Uterus (tissue), 2 donors: Measurements from ENCODE around the gene CTR9.
"Not testable (repeated sequence)": the region's sequence is repeated elsewhere in the genome, so short reads cannot be mapped to it uniquely, and the experiment has no call there.

Source experiments
- POLR2A ChIP-seq, 2 donors: fragments of 450-650 bp; IDR thresholded peaks; one replicate each; pipeline ENCODE4 v1.6.1; 2016; ENCODE audit warnings: antibody characterized with exemption in 2 of 2, mild to moderate bottlenecking in 1 of 2, moderate library complexity in 1 of 2
- TF ChIP-seq, protein P1 (sequence below), 4 experiments: fragments of 200-600 bp in 2 of 4; fragments of 450-650 bp in 2 of 4; sonication (generic) in 2 of 4; IDR thresholded peaks; one replicate each; pipeline ENCODE4 v1.5.1; 2016 to 2019; ENCODE audit warnings: antibody characterized with exemption in 4 of 4, mild to moderate bottlenecking in 2 of 4, moderate library complexity in 1 of 4

DNA sequence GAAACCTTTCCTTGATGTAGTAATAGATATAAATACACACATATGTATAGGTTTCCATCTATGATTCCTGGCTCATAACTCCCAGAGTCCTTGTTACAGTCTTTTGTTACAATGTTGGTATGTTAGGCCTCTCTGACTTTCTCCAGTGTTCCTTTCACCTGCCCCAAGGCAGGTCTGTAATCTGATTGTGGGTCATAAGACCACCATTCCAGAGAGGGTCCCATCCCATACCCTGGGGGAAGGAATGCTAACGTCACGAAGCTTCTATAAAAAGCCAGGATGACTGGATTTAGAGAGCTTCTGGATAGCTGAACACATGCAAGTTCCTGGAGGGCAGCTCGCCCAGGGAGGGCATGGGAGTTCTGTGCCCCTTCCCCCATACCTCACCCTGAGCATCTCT lies 71.4 kb downstream of the CTR9 start:
- TF ChIP-seq, protein P1, sequence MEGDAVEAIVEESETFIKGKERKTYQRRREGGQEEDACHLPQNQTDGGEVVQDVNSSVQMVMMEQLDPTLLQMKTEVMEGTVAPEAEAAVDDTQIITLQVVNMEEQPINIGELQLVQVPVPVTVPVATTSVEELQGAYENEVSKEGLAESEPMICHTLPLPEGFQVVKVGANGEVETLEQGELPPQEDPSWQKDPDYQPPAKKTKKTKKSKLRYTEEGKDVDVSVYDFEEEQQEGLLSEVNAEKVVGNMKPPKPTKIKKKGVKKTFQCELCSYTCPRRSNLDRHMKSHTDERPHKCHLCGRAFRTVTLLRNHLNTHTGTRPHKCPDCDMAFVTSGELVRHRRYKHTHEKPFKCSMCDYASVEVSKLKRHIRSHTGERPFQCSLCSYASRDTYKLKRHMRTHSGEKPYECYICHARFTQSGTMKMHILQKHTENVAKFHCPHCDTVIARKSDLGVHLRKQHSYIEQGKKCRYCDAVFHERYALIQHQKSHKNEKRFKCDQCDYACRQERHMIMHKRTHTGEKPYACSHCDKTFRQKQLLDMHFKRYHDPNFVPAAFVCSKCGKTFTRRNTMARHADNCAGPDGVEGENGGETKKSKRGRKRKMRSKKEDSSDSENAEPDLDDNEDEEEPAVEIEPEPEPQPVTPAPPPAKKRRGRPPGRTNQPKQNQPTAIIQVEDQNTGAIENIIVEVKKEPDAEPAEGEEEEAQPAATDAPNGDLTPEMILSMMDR (IDR thresholded peaks at IDR 0.05), result not testable (repeated sequence)
- not testable (repeated sequence) for TF ChIP-seq POLR2A (IDR thresholded peaks at IDR 0.05)
